ENCODE results near the gene RPAP3. TPM values are rescaled to one million over a fixed set of nuclear protein-coding genes. Genes with fewer than 3 reads are reported as not detected.

Gene RPAP3
- total RNA-seq, 4 donors from 2014 or later, result 17.9 to 24.9 (median 21.4) TPM

- Histone ChIP-seq H3K27ac (peak overlapping the region in 2 of 3 donors; percentile 29 to 46), H3K36me3 (no peaks in the 10 kb centered on the region), H3K27me3 (no peaks in the 10 kb centered on the region), H3K4me3 (replicated peaks in 1 of 3) (no peak overlapping the region), H3K9me3 (no peaks in the 10 kb centered on the region), H3K4me1 (peaks cover 17 to 44% of the 10 kb centered on the region in 2 donors)
- intact Hi-C loops (cut with DNase I), result loop anchor here (2.0 to 10.0 kb wide), 2 partner anchors 124 to 440 kb away; partner anchors contain the start of gene ASB8
- no peak for DNase-seq
- 40 to 45% methylated on average over 5 of the region's 5 CpGs for WGBS, 2 donors
- TF ChIP-seq CTCF (IDR thresholded peaks at IDR 0.05), result no peak
- TF ChIP-seq POLR2A (IDR thresholded peaks at IDR 0.05), result no peak
Observed at GRCh38 chr12:47714826-47715386, 9.1 kb upstream of the RPAP3 start.

- intact Hi-C loops (cut with DNase I), result loop anchor here (10.0 kb wide), 1 partner anchor 443 kb away; the partner anchor contains the start of gene ASB8
- H3K27me3 ChIP-seq, result no peaks in the 10 kb centered on the region
- H3K9me3 ChIP-seq, result no peaks in the 10 kb centered on the region
- no peak overlapping the region for H3K4me3 ChIP-seq (replicated peaks in 1 of 3)
- peaks cover 9 to 26% of the 10 kb centered on the region in 2 donors for H3K4me1 ChIP-seq
- WGBS, 2 donors, result 85 to 90% methylated on average over 6 of the region's 6 CpGs
- no peaks in the 10 kb centered on the region for H3K36me3 ChIP-seq
- no peak overlapping the region for H3K27ac ChIP-seq
- no peak for TF ChIP-seq POLR2A (IDR thresholded peaks at IDR 0.05)
- TF ChIP-seq CTCF (IDR thresholded peaks at IDR 0.05), result no peak
- DNase-seq, result no peak
Observed at GRCh38 chr12:47712171-47712570, 6.3 kb upstream of the RPAP3 start.

DNA sequence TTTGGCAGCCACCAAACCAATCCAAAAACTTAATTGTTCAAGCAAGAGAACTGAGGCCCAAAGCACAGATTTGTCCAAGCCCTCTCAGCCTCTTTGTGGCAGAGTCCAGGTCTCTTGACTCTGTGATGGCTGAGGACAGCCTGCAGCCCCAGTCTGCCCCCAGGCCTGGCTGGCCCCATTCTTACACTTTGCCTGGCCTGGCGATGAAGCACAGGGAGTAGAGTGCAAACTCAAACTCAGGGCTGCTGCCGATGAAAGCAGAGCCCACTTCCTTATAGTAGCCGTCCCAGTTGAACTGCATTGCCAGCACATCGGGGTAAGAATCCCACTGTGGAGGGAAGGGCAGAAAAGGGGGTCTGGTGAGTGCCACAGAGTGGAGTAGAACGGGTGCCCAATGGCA, 5.6 kb upstream of the RPAP3 start:
- no peak overlapping the region for H3K4me3 ChIP-seq (replicated peaks in 1 of 3)
- no peaks in the 10 kb centered on the region for H3K27me3 ChIP-seq
- 92% methylated on average over 4 to 5 of the region's 5 CpGs for WGBS, 2 donors
- no peak overlapping the region for H3K27ac ChIP-seq
- no peaks in the 10 kb centered on the region for H3K36me3 ChIP-seq
- no peaks in the 10 kb centered on the region for H3K9me3 ChIP-seq
- intact Hi-C loops (cut with DNase I), result loop anchor here (10.0 kb wide), 1 partner anchor 443 kb away; the partner anchor contains the start of gene ASB8
- peaks cover 5 to 19% of the 10 kb centered on the region in 2 donors for H3K4me1 ChIP-seq
- no peak for DNase-seq
- TF ChIP-seq CTCF (IDR thresholded peaks at IDR 0.05), result no peak
- no peak for TF ChIP-seq POLR2A (IDR thresholded peaks at IDR 0.05)

DNA sequence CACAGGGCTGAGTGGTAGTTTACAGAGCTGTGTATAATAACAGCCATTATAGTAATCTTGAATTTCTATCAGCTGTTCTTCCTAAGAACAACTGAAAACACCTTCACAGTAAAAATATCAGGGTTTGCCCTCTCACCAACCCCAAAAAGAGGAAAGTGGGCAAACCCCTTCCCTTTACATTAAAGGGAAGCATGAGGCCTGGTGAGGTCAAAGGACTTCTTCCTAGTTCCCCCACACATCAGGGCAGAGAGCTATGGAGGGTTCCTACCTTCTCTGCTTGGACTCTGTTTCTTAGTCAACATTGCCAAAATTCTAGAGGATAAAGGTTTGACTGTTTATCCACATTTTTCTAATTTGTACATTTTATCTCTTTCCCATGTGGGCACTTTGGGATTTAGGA, 4.4 kb upstream of the RPAP3 start:
- Histone ChIP-seq H3K9me3 (no peaks in the 10 kb centered on the region), H3K4me3 (replicated peaks in 1 of 3) (no peak overlapping the region), H3K36me3 (no peaks in the 10 kb centered on the region), H3K4me1 (peaks cover under 1 to 7% of the 10 kb centered on the region in 2 donors), H3K27ac (no peak overlapping the region), H3K27me3 (no peaks in the 10 kb centered on the region)
- TF ChIP-seq CTCF (IDR thresholded peaks at IDR 0.05), result no peak
- no peak for TF ChIP-seq POLR2A (IDR thresholded peaks at IDR 0.05)
- no peak for DNase-seq
- intact Hi-C loops (cut with DNase I), result loop anchor here (10.0 kb wide), 1 partner anchor 445 kb away; the partner anchor contains the start of gene ASB8

DNA sequence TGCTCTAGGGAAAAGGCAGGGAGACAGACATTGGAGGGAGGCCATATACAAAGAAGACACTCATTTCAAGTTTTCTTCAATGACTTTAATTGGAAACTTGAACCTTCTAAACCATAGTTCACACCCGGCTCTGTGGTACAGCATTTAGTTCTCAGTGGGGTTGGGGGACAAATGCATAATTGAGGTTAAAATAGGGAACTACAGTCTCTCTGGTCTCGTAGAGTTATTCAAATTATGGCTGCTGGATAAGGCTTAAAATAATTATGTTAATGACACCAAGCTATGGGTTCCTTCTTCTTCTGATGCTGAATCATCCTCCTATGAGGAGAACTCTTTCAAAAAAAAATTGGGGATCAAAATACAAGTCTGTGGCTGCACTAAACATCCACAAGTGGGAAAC, 3.8 kb upstream of the RPAP3 start:
- Histone ChIP-seq H3K27me3 (no peaks in the 10 kb centered on the region), H3K4me1 (peaks cover 3 to 6% of the 10 kb centered on the region in 2 donors), H3K36me3 (no peaks in the 10 kb centered on the region), H3K4me3 (replicated peaks in 1 of 3) (no peak overlapping the region), H3K9me3 (no peaks in the 10 kb centered on the region), H3K27ac (no peak overlapping the region)
- intact Hi-C loops (cut with DNase I), result loop anchor here (10.0 kb wide), 1 partner anchor 445 kb away; the partner anchor contains the start of gene ASB8
- TF ChIP-seq CTCF (IDR thresholded peaks at IDR 0.05), result no peak
- TF ChIP-seq POLR2A (IDR thresholded peaks at IDR 0.05), result no peak
- WGBS, 2 donors, result 81 to 98% methylated on average over 2 of the region's 2 CpGs
- DNase-seq, result no peak
